Measurements from ENCODE around the gene ATCAY.

GRCh38 chr19:3923096-3923758 lies 42.7 kb downstream of the ATCAY start:
- TF ChIP-seq, protein P1, sequence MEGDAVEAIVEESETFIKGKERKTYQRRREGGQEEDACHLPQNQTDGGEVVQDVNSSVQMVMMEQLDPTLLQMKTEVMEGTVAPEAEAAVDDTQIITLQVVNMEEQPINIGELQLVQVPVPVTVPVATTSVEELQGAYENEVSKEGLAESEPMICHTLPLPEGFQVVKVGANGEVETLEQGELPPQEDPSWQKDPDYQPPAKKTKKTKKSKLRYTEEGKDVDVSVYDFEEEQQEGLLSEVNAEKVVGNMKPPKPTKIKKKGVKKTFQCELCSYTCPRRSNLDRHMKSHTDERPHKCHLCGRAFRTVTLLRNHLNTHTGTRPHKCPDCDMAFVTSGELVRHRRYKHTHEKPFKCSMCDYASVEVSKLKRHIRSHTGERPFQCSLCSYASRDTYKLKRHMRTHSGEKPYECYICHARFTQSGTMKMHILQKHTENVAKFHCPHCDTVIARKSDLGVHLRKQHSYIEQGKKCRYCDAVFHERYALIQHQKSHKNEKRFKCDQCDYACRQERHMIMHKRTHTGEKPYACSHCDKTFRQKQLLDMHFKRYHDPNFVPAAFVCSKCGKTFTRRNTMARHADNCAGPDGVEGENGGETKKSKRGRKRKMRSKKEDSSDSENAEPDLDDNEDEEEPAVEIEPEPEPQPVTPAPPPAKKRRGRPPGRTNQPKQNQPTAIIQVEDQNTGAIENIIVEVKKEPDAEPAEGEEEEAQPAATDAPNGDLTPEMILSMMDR (IDR thresholded peaks at IDR 0.05) = no peak
- no peak for TF ChIP-seq POLR2A (IDR thresholded peaks at IDR 0.05)
